Mesenchymal stem cell (in vitro differentiated cells and primary cell): ENCODE results near the gene DPH2.

Source experiments
- DNase-seq: peaks from one replicate; pipeline ENCODE4 v3.0.0-alpha.2; 2013
- H2AFZ ChIP-seq: one replicate; pipeline ENCODE4 v1.6.1; 2013; ENCODE audit warnings: low read depth, mild to moderate bottlenecking, control low read depth, inconsistent platforms, low read length, moderate library complexity
- H2AK5ac ChIP-seq: 2 replicates; pipeline ENCODE4 v1.6.1; 2013; ENCODE audit warnings: low read length, moderate library complexity, mild to moderate bottlenecking, inconsistent platforms; ENCODE audit not compliant: severe bottlenecking
- H2BK120ac ChIP-seq: one replicate; pipeline ENCODE4 v1.6.1; 2013; ENCODE audit warnings: low read depth, mild to moderate bottlenecking, inconsistent platforms, low read length, moderate library complexity
- H2BK12ac ChIP-seq, 2 experiments: one replicate each; pipeline ENCODE4 v1.6.1; 2013; ENCODE audit warnings: inconsistent platforms in 2 of 2, low read length in 2 of 2, mild to moderate bottlenecking in 2 of 2, moderate library complexity in 2 of 2, control low read depth in 1 of 2
- H2BK15ac ChIP-seq: one replicate; pipeline ENCODE4 v1.6.1; 2013; ENCODE audit warnings: mild to moderate bottlenecking, low read depth, inconsistent platforms; ENCODE audit not compliant: poor library complexity, severe bottlenecking
- H2BK5ac ChIP-seq: 2 replicates; pipeline ENCODE4 v1.6.1; 2013; ENCODE audit warnings: low read depth, mild to moderate bottlenecking, low read length, control low read depth, inconsistent platforms; ENCODE audit not compliant: poor library complexity, severe bottlenecking
- H3K14ac ChIP-seq, 2 experiments: one replicate each; pipeline ENCODE4 v1.6.1; 2013; ENCODE audit warnings: inconsistent platforms in 2 of 2, low read length in 2 of 2, control low read depth in 1 of 2, mild to moderate bottlenecking in 1 of 2, moderate library complexity in 1 of 2
- H3K18ac ChIP-seq, 2 experiments: one replicate each; pipeline ENCODE4 v1.6.1; 2013; ENCODE audit warnings: inconsistent platforms in 2 of 2, low read length in 2 of 2, control low read depth in 1 of 2, low read depth in 1 of 2, mild to moderate bottlenecking in 1 of 2
- H3K23ac ChIP-seq, 2 experiments: one replicate each; pipeline ENCODE4 v1.6.1; 2013; ENCODE audit warnings: inconsistent platforms in 2 of 2, low read length in 2 of 2, mild to moderate bottlenecking in 2 of 2, moderate library complexity in 2 of 2, control low read depth in 1 of 2
- H3K27ac ChIP-seq: 2 replicates; pipeline ENCODE4 v1.5.1; 2013; ENCODE audit warnings: mild to moderate bottlenecking, moderate library complexity, low read length, control low read depth, inconsistent platforms; ENCODE audit not compliant: poor library complexity, severe bottlenecking
- H3K27me3 ChIP-seq, 2 experiments: 2 replicates each; pipeline versions ENCODE4 v1.6.1 to v1.7.0; 2013; ENCODE audit warnings: low read length in 2 of 2, mild to moderate bottlenecking in 2 of 2, moderate library complexity in 2 of 2, control low read depth in 1 of 2, inconsistent platforms in 1 of 2; ENCODE audit not compliant: control insufficient read depth in 1 of 2, insufficient read depth in 1 of 2
- H3K36me3 ChIP-seq, 2 experiments: 2 replicates each; pipeline versions ENCODE4 v1.6.1 to v1.7.0; 2013; ENCODE audit warnings: low read length in 2 of 2, control low read depth in 1 of 2, inconsistent platforms in 1 of 2, low read depth in 1 of 2, mild to moderate bottlenecking in 1 of 2; ENCODE audit not compliant: insufficient read depth in 2 of 2, control insufficient read depth in 1 of 2
- H3K4ac ChIP-seq, 2 experiments: one replicate each; pipeline ENCODE4 v1.6.1; 2013; ENCODE audit warnings: inconsistent platforms in 2 of 2, low read length in 2 of 2, mild to moderate bottlenecking in 2 of 2, moderate library complexity in 2 of 2, control low read depth in 1 of 2, low read depth in 1 of 2
- H3K4me1 ChIP-seq: 2 replicates; pipeline ENCODE4 v1.6.1; 2013; ENCODE audit warnings: low read depth, low read length, control low read depth; ENCODE audit not compliant: control insufficient read depth, insufficient read depth
- H3K4me2 ChIP-seq: 2 replicates; pipeline ENCODE4 v1.6.1; 2013; ENCODE audit warnings: low read length, mild to moderate bottlenecking, inconsistent platforms; ENCODE audit not compliant: poor library complexity, severe bottlenecking
- H3K4me3 ChIP-seq, 2 experiments: 2 replicates each; pipeline versions ENCODE4 v1.5.1 to v1.7.0; 2013; ENCODE audit warnings: low read length in 2 of 2, mild to moderate bottlenecking in 2 of 2, control low read depth in 1 of 2, low read depth in 1 of 2; ENCODE audit not compliant: insufficient read depth in 1 of 2
- H3K79me1 ChIP-seq: replicated peaks from 2 replicates; pipeline ENCODE4 v1.6.1; 2013; ENCODE audit warnings: mild to moderate bottlenecking, control low read depth, low read length, inconsistent platforms; ENCODE audit not compliant: poor library complexity, severe bottlenecking
- H3K9ac ChIP-seq: 2 replicates; pipeline ENCODE4 v1.7.0; 2013; ENCODE audit warnings: mild to moderate bottlenecking, low read length, moderate library complexity
- H3K9me3 ChIP-seq: 2 replicates; pipeline ENCODE4 v1.7.0; 2013; ENCODE audit warnings: mild to moderate bottlenecking, low read length; ENCODE audit not compliant: control insufficient read depth
- H4K8ac ChIP-seq: one replicate; pipeline ENCODE4 v1.6.1; 2013; ENCODE audit warnings: inconsistent platforms, mild to moderate bottlenecking, low read length, moderate library complexity
- H4K91ac ChIP-seq: one replicate; pipeline ENCODE4 v1.6.1; 2013; ENCODE audit warnings: mild to moderate bottlenecking, low read length, inconsistent platforms
- WGBS: methylation state at CpG from one replicate; pipeline ENCODE4 v1.1.7; 2013; ENCODE audit warnings: mixed read lengths; 5-methylcytosine and 5-hydroxymethylcytosine counted together

DPH2 gene

GRCh38 chr1:44015206-44015605 is 45.4 kb downstream of the DPH2 start:
- H3K18ac ChIP-seq: no peak overlapping the region
- H3K4me2 ChIP-seq: no peak overlapping the region
- H3K9ac ChIP-seq: no peak overlapping the region
- no peak for DNase-seq
- no peaks in the 10 kb centered on the region for H3K9me3 ChIP-seq
- no peak overlapping the region for H2BK5ac ChIP-seq
- peaks cover 0 to 35% of the 10 kb centered on the region in 2 experiments for H3K36me3 ChIP-seq
- no peak overlapping the region for H3K4me3 ChIP-seq
- no peak overlapping the region for H2AK5ac ChIP-seq
- H3K14ac ChIP-seq: no peak overlapping the region
- H3K4ac ChIP-seq: no peak overlapping the region
- no peak overlapping the region for H2BK120ac ChIP-seq
- no peak overlapping the region for H2BK12ac ChIP-seq
- no peaks in the 10 kb centered on the region for H3K79me1 ChIP-seq
- H2AFZ ChIP-seq: no peak overlapping the region
- 81% methylated on average over 3 of the region's 3 CpGs for WGBS
- no peak overlapping the region for H3K27ac ChIP-seq
- no peak overlapping the region for H4K8ac ChIP-seq
- H2BK15ac ChIP-seq: no peak overlapping the region
- peaks cover 0 to 4% of the 10 kb centered on the region in 2 experiments for H3K27me3 ChIP-seq
- no peak overlapping the region for H3K23ac ChIP-seq
- H3K4me1 ChIP-seq: no peaks in the 10 kb centered on the region
- H4K91ac ChIP-seq: no peak overlapping the region

DNA sequence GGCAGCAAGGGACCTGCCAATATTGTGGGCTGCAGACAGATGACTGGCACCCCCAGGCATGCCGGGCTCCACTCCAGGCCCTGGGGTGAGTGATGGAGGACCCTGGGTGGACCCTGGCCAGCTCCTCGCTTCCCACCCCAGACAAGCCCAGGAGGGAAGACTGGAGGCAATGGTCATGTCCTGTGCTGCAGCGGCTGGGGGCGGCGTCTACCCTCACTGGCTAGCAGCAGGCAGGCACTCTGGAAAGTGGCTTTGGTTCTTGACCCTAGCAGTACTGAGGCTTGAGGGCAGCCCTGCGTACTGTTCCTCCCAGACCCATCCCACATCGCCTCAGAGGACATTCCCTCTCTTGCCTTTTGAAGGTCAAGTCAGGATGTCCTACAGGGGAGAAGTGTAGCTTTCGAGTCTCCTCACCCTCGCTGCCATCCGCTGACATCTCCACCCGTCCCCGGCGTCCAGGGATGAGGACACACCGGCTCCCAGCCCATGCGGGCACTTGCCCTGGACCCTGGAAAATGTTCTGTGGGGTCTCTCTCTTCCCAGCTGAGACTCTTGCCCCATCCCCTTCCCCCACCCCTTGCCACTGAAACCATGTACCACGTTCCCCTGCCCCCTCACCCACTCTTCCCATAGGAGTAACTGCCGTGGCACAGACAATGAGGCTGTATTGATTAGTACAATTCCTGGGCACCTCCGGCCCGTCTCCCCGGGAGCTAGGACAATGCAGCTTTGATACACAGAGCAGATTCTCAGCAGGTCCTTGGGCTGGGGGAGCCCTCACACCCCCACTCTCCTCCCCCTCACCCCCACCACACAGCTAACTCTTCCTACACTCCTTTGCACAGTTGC is 46.5 kb downstream of the DPH2 start:
- H4K8ac ChIP-seq: no peak overlapping the region
- no peak overlapping the region for H2AFZ ChIP-seq
- no peak overlapping the region for H3K4me3 ChIP-seq
- H2BK5ac ChIP-seq: no peak overlapping the region
- H3K9me3 ChIP-seq: no peaks in the 10 kb centered on the region
- no peak overlapping the region for H2BK15ac ChIP-seq
- DNase-seq: no peak
- H3K4ac ChIP-seq: peak overlapping the region in 1 of 2 experiments; percentile 3
- no peak overlapping the region for H2BK12ac ChIP-seq
- no peaks in the 10 kb centered on the region for H3K79me1 ChIP-seq
- no peak overlapping the region for H4K91ac ChIP-seq
- no peak overlapping the region for H3K9ac ChIP-seq
- peaks cover 0 to 4% of the 10 kb centered on the region in 2 experiments for H3K27me3 ChIP-seq
- WGBS: 91% methylated on average over 20 of the region's 20 CpGs
- H2BK120ac ChIP-seq: no peak overlapping the region
- peaks cover 1% of the 10 kb centered on the region for H3K4me1 ChIP-seq
- no peak overlapping the region for H3K14ac ChIP-seq
- H3K18ac ChIP-seq: no peak overlapping the region
- H2AK5ac ChIP-seq: no peak overlapping the region
- no peak overlapping the region for H3K4me2 ChIP-seq
- H3K23ac ChIP-seq: no peak overlapping the region
- no peak overlapping the region for H3K27ac ChIP-seq
- H3K36me3 ChIP-seq: peaks cover 0 to 43% of the 10 kb centered on the region in 2 experiments

DNA sequence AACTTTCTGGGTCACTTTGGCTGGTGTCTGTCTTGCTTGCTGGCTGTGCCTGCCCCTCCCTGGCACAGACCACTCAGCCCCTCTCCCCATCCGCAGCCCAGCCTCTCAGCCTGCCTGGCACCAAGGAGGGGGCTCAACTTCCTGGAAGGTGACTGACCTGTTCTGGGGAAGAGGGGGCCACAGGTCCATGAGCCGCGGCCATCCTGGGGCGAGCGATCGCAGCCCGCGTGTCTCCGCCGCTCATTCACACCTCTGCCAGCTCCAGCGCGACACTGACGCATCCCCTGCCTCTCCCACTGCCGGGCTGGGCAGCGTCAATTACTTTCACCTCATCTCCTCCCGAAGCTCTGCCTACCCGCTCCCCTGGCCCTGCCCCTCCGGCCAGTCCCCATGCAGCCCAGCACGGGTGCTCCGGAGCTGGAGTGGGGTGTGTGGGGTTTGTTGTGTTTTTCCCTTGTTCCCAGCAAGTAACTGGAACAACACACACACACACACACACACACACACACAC is 47.1 kb downstream of the DPH2 start:
- Histone ChIP-seq H2AK5ac (no peak overlapping the region), H2BK5ac (no peak overlapping the region), H3K23ac (peak overlapping the region in 1 of 2 experiments; percentile 9), H3K14ac (no peak overlapping the region), H3K9me3 (no peaks in the 10 kb centered on the region), H3K4me2 (no peak overlapping the region), H3K18ac (no peak overlapping the region), H2BK120ac (no peak overlapping the region), H3K4me1 (peaks cover 1% of the 10 kb centered on the region), H3K4ac (no peak overlapping the region), H3K27ac (no peak overlapping the region), H3K79me1 (no peaks in the 10 kb centered on the region), H2AFZ (no peak overlapping the region), H3K36me3 (peaks cover 0 to 50% of the 10 kb centered on the region in 2 experiments), H3K9ac (no peak overlapping the region), H2BK15ac (peak overlapping the region; percentile 23), H3K4me3 (no peak overlapping the region), H2BK12ac (no peak overlapping the region), H4K8ac (no peak overlapping the region), H4K91ac (peak overlapping the region; percentile 18), H3K27me3 (peaks cover 0 to 4% of the 10 kb centered on the region in 2 experiments)
- WGBS: 95% methylated on average over 14 of the region's 20 CpGs
- DNase-seq: no peak

DNA sequence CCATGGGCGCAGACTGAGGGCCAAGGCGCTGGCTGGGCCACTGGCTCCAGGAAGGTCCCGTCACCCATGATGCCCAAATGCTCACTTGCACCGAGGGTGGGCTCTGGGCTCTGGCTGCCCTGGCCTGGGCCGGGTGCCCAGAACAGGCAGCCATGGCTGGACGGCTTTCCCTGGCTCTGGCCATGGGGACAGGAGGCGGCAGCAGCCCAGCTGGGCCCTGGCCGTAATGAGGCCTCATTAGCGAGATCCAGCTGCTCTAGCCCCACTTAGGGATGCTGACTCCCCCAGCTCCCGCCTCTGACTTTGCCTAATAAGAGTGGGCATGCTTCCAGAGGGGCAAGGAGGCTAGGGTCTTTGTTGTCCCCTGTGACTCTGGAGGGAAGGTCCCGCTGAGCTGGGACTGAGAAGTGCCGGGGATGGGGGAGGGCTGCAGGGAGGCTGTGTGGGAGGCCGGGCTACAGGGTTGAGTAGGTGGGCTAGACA is 49.7 kb downstream of the DPH2 start:
- Histone ChIP-seq H3K14ac (no peak overlapping the region), H2BK120ac (no peak overlapping the region), H3K4ac (no peak overlapping the region), H2AFZ (no peak overlapping the region), H4K91ac (peak overlapping the region; percentile 43), H3K27me3 (peaks cover 0 to 4% of the 10 kb centered on the region in 2 experiments), H2BK12ac (no peak overlapping the region), H4K8ac (no peak overlapping the region), H3K9ac (no peak overlapping the region), H3K79me1 (no peaks in the 10 kb centered on the region), H3K18ac (no peak overlapping the region), H2AK5ac (no peak overlapping the region), H3K27ac (no peak overlapping the region), H3K4me2 (no peak overlapping the region), H2BK15ac (no peak overlapping the region), H2BK5ac (no peak overlapping the region), H3K36me3 (peaks cover 0 to 65% of the 10 kb centered on the region in 2 experiments), H3K23ac (no peak overlapping the region), H3K4me1 (peaks cover 1% of the 10 kb centered on the region), H3K9me3 (no peaks in the 10 kb centered on the region), H3K4me3 (no peak overlapping the region)
- 92% methylated on average over 13 of the region's 13 CpGs for WGBS
- no peak for DNase-seq
